ENCODE data around the gene CFAP45.

CFAP45 gene

DNA sequence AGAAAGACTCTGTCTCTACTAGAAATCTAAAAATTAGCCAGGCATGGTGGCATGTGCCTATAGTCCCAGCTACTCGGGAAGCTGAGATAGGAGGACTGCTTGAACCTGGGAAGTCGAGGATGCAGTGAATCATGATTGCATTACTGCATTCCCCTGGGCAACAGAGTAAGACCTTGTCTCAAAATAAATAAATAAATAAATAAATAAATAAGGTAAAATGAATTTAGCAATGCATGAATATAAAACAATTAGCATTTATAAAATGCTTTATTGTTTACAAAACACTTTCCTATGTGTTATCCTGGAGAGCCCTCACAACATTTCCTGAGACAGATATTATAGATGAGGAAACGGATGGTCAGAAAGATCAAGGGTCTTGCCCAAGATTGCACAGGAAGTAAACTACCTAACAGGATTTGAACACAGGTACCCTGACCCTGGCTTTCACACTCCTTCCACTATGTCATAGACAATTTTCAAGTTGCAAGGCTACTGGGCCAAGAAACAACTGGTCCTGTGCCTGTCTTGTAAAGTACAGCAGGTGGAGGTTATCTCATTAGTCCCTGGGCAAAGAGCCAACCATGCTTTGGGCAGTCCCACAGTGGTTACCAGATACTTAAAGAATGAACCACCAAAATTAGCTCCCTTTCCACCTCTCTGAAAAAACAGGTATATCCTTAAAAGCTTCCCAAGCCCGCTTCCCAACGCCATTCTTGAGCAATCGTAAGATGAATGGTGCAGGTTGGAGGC is 22.1 kb downstream of the CFAP45 start:
- DNase-seq (ENCODE audit: low spot score), result no peak

DNA sequence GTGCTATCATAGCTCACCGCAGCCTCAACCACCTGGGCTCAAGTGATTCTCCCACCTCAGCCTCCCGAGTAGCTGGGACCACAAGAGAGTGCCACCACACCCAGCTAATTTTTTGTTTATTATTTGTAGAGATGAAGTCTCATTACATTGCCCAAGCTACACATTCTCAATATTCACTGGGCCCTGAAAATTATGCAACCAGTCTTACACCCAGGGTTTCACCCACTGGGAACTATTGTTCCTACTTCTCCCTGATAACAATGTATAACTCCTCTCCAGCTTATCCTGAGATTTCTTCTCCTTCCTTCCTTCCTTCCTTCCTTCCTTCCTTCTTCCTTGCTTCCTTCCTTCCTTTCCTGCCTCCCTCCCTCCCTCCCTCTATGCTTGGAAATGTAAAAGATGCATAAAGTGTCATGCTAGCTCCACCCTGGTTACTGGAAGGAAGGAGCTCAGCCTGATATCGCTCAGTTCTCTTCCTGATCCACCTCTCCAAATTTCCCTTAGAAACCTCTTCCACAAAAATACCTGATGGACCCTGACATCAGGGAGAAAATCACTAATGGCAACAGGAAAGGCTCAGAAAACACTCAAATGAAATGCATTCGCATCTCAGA is 26.3 kb downstream of the CFAP45 start:
- DNase-seq (ENCODE audit: low spot score), result no peak

GRCh38 chr1:159872891-159873290 is 27.1 kb downstream of the CFAP45 start:
- DNase-seq (ENCODE audit: low spot score), result no peak

DNA sequence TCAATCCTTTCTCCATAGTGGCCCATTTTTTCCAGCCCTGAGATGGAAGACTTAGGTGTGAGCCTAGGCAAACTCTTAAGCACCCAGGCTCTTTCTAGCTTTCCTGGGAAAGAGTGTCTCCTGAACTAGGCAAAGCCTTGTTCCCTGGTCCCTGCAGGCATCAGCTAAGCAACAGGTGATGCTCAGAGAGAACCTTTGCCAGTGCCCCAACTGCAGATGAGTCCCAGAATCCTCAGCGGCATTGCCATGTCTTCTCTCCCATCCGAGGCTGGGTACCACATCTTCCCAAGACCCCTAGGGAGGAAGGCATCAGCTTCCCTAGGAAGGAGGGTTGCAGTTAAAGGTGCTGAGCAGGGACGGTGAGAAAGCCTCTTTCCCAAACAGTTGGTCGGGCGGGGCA is 29.3 kb downstream of the CFAP45 start:
- no peak for DNase-seq (ENCODE audit: low spot score)

DNA sequence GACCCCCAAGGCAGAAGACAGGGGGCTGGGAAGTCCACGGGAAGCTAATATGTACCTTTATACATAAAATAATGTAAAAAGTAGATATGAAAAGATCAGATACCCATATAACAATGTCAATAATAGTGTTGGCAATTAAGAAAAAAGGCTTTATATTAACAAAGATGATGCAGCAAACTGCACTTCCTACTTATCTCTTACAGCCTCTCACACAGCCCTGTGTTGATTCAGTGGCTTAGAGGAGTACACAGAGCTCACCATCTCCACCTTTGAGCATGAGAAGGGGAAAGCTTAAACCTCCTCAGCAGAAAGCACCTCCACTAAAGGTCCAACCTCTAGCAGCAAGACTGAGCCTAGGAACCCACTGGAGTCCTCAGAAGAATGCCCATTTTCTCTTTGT is 30.4 kb downstream of the CFAP45 start:
- no peak for DNase-seq (ENCODE audit: low spot score)

DNA sequence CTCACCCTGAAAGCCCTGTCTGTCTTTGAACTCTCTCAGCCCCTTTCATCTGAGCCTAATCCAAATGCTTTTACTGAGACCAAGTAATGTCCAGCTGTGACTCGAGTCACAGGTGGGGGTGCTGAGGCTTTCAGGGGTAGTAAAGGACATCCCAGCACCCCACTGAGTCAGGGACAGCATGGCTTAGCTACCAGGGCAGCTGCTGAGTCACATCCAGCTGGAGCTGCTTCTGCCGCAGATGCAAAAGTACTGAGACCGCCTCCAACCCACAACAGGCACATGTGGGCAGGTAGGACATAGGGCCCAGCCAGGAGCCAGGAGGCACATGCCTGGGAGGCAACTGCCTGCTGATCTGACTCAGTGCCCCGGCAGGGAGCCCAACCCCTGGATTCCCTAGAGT is 30.8 kb downstream of the CFAP45 start:
- DNase-seq (ENCODE audit: low spot score), result no peak

- DNase-seq (ENCODE audit: low spot score), result no peak
Measured at GRCh38 chr1:159868766-159869165, 31.2 kb downstream of the CFAP45 start.

DNA sequence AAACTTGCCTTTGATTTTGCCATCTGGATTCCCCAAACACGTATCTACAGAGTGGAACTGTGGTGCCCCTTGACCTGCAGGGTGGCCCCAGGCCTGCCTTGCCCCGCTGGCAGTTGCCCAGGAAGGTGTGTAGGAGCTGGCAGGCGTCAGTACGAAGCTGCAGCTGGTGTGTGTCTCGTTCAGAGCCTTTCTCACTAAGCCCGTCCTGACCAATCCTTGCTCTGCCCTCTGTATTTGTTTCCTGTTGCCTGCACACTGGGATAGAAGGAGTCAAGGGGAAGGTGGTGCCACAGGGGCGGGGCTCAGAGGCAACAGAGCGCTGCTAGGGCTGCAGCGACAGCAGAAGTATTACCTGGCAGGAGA is 32.3 kb downstream of the CFAP45 start:
- DNase-seq (ENCODE audit: low spot score), result no peak

DNA sequence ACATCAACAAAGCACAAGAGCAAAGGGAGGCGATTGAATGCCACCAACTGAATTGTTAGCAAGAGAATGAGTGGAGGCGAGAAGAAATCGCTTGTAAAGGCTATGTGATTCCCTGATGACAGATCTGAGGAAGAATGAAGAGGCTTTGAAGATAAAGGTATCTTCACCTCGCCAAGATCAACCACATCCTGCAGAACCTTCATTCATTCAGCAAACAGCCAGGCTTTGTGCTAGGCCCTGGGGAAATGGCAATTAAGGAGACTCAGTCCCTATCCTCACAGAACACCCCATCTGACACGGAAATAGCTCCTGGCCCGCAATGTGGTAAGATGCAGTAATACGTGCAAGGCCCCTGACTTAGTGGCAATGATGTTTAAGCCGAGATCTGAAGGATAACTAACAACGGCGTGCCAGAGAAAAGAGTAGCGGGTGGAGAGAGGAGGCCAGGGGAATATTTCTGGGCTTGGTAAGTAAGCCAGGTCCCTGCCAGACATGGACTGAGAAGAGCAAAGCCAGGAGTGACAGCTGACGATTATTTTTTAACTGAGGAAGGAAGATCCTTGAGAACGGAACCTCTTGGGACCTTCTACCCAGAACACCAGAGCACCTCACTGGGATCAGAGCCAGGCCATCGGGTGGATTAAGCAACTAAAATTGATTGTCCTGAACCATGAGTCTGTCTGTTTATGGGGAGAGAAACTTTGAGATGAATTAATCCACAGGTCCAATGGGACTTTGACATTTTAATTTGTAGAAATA is 32.9 kb downstream of the CFAP45 start:
- DNase-seq (ENCODE audit: low spot score), result no peak

DNA sequence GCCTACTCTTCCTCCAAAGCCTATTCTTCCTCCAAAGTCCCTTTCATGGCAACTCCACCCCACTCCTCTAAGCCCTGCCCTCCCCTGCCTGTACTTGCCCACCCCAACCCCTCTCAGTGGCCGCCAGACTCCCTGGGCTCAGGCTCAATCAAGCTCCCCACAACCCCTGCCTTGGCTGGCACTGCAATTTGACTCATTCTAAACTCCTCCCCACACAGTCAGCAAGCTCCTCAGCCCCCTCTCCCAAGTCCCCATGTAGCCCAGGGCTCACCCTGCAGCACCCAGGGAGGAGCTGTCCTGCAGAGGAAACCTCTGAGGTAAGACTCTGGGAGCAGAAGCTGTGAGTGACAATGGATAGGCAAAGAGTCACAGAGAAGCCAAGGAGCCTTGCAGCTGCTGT is 33.9 kb downstream of the CFAP45 start:
- no peak for DNase-seq (ENCODE audit: low spot score)

GRCh38 chr1:159864262-159864661 is 35.7 kb downstream of the CFAP45 start:
- DNase-seq (ENCODE audit: low spot score), result no peak

- no peak for DNase-seq (ENCODE audit: low spot score)
Measured at GRCh38 chr1:159862557-159862956, 37.4 kb downstream of the CFAP45 start, which contains the start of gene VSIG8. TSS of gene VSIG8 (minus strand) at chr1:159862657. CDS start at chr1:159862521, 136 bp downstream.

- no peak for DNase-seq (ENCODE audit: low spot score)
Measured at GRCh38 chr1:159862031-159862430, 37.9 kb downstream of the CFAP45 start.

GRCh38 chr1:159861218-159861617 is 38.7 kb downstream of the CFAP45 start:
- no peak for DNase-seq (ENCODE audit: low spot score)

GRCh38 chr1:159860456-159860855 is 39.5 kb downstream of the CFAP45 start:
- no peak for DNase-seq (ENCODE audit: low spot score)

DNA sequence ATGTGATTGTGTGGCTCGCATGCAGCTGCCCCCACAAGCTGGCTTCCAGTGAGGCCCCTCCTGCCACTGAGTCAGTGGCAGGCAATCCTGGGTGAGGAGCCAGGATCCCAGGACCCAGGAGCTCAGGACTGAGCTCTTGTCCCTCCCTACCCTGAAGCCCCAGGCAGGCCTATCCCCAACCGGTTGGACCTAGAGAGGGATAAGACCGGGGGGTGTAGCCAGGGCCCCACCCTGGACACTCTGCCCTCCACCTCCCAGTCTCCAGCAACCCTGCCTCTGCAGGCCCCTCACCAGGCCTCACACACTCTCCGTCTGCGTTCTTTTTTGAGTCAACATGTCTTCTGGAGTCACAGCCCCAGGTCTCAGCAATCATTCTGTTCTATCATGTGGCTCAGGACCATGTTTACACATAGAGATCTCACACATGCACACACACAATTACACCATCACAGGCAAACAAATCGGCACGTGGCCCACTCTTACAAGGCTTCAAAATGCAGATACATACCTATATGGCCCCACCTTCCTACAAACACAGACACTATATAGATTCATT is 40.1 kb downstream of the CFAP45 start:
- no peak for DNase-seq (ENCODE audit: low spot score)

DNA sequence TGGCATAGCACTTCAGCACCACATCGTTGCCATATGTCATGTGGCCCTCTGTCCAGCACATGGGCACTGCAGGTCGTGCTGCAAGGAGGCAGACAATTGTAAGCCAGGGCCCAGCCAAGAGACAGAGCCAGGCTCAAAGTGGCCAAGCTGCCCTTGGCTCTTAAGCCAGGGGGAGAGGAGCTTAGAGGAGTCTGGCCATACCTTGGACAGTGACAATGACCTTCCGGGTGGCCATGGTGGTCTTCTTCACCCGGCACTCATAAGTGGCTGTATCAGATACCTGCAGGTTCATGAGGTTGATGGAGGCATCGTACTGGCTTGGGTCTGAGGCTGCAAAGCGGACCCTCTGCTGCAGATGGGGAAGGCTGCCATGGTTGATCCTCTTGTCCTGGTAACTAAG is 42.1 kb downstream of the CFAP45 start:
- DNase-seq (ENCODE audit: low spot score), result no peak

GRCh38 chr1:159856576-159856975 is 43.4 kb downstream of the CFAP45 start:
- DNase-seq (ENCODE audit: low spot score), result no peak

- DNase-seq (ENCODE audit: low spot score), result no peak
Measured at GRCh38 chr1:159855709-159856108, 44.3 kb downstream of the CFAP45 start.

GRCh38 chr1:159854693-159855192 is 45.2 kb downstream of the CFAP45 start:
- DNase-seq (ENCODE audit: low spot score), result peak; percentile 84

- DNase-seq (ENCODE audit: low spot score), result peak; percentile 86
Measured at GRCh38 chr1:159854116-159854692, 45.8 kb downstream of the CFAP45 start.

GRCh38 chr1:159853417-159854115 is 46.4 kb downstream of the CFAP45 start:
- DNase-seq (ENCODE audit: low spot score), result no peak
